Measurements from ENCODE around the gene SH2D7.
A peak's percentile ranks its signal among the peaks of the same experiment; 100 is the strongest.
"Not testable (repeated sequence)": the region's sequence is repeated elsewhere in the genome, so short reads cannot be mapped to it uniquely, and the experiment has no call there.

SH2D7 gene

GRCh38 chr15:78139578-78139977 is 47.2 kb downstream of the SH2D7 start:
- DNase-seq (ENCODE audit: low read depth in 2 of 2) = no peak

DNA sequence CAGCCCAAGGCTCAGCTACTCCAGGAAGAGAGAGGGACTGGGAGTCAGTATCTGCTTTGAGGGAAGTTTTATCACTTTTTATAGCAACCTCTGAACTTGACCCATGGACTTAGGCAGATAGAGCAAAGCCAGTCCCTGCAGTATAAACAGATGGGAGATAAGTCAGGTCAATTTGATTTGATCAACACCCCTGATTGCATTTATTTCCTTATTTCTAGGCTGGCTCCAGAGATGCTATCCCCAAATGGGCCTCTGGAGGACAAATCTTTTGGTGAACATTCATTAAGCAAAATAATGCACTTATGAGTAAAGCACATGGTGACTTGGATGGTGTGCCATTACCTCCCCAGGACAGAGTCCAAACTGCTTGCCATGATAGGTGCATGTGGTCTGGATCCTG is 47.9 kb downstream of the SH2D7 start:
- DNase-seq (ENCODE audit: low read depth in 2 of 2) = no peak

DNA sequence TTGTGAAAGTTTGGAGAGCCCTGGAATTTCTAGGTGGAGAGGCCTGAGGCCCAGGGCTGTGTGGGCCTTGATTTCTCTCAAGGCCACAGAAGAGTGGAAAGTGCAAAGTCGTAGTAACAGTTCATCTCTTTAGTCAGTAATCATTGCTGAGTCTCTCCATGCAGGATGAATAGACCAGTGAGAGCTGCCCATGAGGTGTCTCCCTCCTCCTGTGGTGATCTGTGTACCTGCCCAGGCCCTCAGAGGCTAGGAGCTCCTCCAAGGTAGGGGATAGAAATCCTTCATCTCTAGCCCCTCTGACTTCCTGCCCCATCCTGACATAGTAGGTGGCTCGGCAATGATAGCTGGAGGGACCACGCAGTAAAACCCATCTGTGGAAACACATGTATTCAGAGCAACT is 50.0 kb downstream of the SH2D7 start:
- no peak for DNase-seq (ENCODE audit: low read depth in 2 of 2)

DNA sequence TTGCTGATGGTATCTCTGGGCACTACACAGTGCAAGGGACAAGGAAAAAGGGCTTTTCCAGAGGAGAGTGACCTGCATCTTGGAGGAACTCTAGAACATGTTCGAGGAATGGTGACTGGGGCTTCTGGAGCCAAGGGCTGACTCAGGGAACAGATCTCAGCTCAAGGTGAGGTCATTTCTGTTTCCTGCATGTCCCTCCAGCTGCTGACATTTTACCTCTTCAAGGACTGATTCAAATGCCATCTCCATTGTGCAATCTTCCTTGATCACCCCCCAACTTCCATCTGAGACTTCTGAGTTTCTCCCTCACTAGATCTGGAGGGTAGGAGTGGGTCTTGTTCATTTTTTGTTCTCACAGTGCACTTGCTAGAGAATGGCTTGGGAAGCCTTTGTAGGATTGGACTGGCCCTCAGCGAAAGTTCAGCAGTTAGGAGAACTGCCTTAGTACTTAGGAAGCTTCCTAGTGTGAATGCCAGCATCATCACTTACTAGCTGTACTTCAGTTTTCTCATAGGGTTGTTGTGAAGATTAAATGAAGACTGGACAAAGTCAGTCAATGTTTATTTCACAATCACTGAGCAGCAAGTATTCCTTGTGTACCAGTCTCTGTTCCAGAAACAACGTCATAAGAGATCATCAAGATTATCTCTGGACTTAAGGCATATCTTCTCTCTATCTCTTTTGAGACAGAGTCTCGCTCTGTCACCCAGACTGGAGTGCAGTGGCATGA is 54.2 kb downstream of the SH2D7 start:
- DNase-seq (ENCODE audit: low read depth in 2 of 2) = no peak

GRCh38 chr15:78147566-78147965 is 55.2 kb downstream of the SH2D7 start:
- no peak for DNase-seq (ENCODE audit: low read depth in 2 of 2)

- DNase-seq (ENCODE audit: low read depth in 2 of 2) = no peak
Observed at GRCh38 chr15:78148392-78149067, 56.2 kb downstream of the SH2D7 start.

DNA sequence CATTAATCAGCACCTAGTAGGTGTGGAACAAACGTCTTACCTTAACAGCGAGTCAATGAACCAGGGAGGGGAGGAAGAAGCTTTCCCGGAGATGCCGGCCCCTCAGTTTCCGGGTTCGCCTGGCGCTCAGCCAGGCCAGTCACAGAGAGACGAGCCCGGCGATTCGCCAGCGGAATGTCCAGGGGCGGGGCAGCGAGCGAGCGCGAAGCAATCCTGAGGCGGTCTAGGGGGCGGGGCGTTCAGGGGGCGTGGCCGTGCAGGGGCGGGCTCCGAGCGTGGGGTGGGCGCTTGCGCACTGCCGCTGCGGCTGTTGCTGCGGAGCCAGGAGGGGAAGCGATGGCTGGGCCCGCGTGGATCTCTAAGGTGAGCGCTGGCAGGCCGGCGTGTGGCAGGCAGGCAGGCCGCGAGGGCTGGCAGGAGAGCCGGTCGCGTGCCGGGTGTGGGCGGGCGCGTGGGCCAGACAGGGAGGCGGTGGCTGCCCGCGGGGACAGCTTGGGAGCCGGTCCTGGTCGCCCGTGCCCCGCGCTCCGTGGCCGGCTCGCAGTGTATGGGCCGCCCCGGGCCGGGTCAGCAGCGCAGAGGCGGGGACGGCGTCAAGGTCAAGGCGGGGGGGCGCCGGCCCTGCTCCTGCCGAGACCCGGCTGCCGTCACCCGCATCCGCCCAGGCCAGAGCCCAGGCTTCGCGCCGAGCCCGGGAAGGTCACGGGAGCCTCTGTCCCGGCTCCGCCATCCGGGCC is 56.9 kb downstream of the SH2D7 start, which contains the start of gene IDH3A:
Gene IDH3A (plus strand): TSS at position 295 of the 737 bp plus-strand sequence. CDS start 42 bp downstream, at position 337.
- DNase-seq (ENCODE audit: low read depth in 2 of 2) = peak; percentile 100

DNA sequence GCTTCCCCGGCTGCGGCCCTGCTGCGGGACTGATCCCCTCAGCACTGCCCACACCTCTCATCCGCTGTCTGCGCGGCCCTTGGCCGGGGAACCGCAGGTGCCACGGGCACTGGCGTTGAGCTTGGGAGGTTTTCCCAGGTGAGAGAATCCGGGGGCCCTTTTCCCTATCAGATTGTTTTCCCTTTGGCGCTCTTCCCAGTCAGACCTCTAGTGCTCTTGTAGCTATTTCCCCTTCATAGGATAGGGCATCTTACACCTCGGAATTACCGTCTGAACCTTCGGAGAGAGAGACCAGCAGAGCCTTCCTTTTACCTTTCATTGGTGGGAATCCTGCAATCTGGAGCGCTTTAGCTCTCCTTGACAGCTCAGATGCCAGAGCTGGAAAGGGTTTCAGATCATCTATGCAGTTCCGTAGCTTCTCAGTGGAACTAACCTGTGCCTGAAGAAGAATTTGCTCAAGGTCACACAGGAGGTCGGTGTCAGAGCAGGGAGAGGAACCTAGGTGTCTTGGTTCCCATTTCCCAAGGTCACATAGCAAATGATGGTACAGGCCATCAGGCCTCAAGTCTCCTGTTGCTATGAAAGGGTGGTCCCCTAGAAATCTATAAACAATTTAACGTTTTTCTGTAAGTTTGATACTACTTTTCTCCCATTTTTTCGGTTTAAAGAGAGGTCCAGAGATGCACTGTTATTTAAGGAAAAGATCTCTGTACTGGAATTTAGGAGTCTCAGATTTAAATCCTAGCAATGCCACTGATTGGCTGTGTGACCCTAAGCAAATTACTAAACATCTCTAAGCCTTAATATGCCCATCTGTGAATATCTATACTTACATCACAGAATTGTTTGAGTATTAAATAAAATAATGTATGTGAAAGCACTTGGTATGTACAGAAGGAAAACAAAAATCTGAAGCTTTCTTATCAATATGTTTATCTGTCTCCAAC is 57.7 kb downstream of the SH2D7 start:
- no peak for DNase-seq (ENCODE audit: low read depth in 2 of 2)

GRCh38 chr15:78151075-78151474 is 58.7 kb downstream of the SH2D7 start:
- not testable (repeated sequence) for DNase-seq (ENCODE audit: low read depth in 2 of 2)
